Activated naive CD4-positive, alpha-beta T cell treated with anti-CD3 and anti-CD28 coated beads, Interleukin-2, amount 50 U/mL, for 72 hours (primary cell): ENCODE results near the gene MACROD2. TPM values are rescaled to one million over a fixed set of nuclear protein-coding genes. Genes with fewer than 3 reads are reported as not detected.

Experiments used
- ATAC-seq, 2 donors: fragments of 150-1000 bp; cut with Tn5 transposase; 2 replicates each; pipeline ENCODE4 v1.10.0; 2021; ENCODE audit warnings: mild to moderate bottlenecking in 2 of 2, moderate library complexity in 2 of 2
- DNase-seq, 2 donors: peaks; one replicate each; pipeline ENCODE4 v3.0.0; 2021 to 2022; ENCODE audit warnings: low spot score in 2 of 2
- H3K27ac Mint-ChIP-seq, 2 donors: one replicate each; pipeline ENCODE4 v1.8.0; 2022; ENCODE audit warnings: mild to moderate bottlenecking in 2 of 2, mixed read lengths in 2 of 2
- H3K36me3 Mint-ChIP-seq, 2 donors: one replicate each; pipeline ENCODE4 v1.8.0; 2022; ENCODE audit warnings: mixed read lengths in 2 of 2
- H3K9me3 Mint-ChIP-seq, 2 donors: one replicate each; pipeline ENCODE4 v1.8.0; 2022; ENCODE audit warnings: mixed read lengths in 2 of 2
- total RNA-seq, 2 donors: library from RNA; stranded (reverse); gene quantifications; one replicate each; pipeline ENCODE4 v1.2.3, GENCODE V29; 2022

MACROD2 gene
- total RNA-seq, 2 donors from 2014 or later, result not detected

GRCh38 chr20:15742627-15743026, 1747.3 kb downstream of the MACROD2 start:
- no peak overlapping the region for H3K27ac Mint-ChIP-seq

GRCh38 chr20:15756002-15756753, 1760.9 kb downstream of the MACROD2 start:
- no peak overlapping the region for H3K27ac Mint-ChIP-seq
- peaks cover 5 to 19% of the 10 kb centered on the region in 2 donors for H3K9me3 Mint-ChIP-seq
- no peak for DNase-seq
- no peaks in the 10 kb centered on the region for H3K36me3 Mint-ChIP-seq
- ATAC-seq, result no peak

More at GRCh38 chr20:15742627-15743026, 1747.3 kb downstream of the MACROD2 start:
- ATAC-seq, result no peak
- no peaks in the 10 kb centered on the region for H3K36me3 Mint-ChIP-seq
- H3K9me3 Mint-ChIP-seq, result peaks cover 5 to 8% of the 10 kb centered on the region in 2 donors
- no peak for DNase-seq

- DNase-seq (no peak), ATAC-seq (no peak)
- no peak overlapping the region for H3K27ac Mint-ChIP-seq
- no peaks in the 10 kb centered on the region for H3K36me3 Mint-ChIP-seq
- peaks cover 5 to 19% of the 10 kb centered on the region in 2 donors for H3K9me3 Mint-ChIP-seq
These were observed 1761.4 kb downstream of the MACROD2 start for GRCh38 chr20:15756754-15757115.

GRCh38 chr20:15759594-15759993, 1764.3 kb downstream of the MACROD2 start:
- H3K36me3 Mint-ChIP-seq, result no peaks in the 10 kb centered on the region
- ATAC-seq, result no peak
- DNase-seq, result no peak
- no peak overlapping the region for H3K27ac Mint-ChIP-seq
- peaks cover 7 to 20% of the 10 kb centered on the region in 2 donors for H3K9me3 Mint-ChIP-seq

GRCh38 chr20:15760001-15760621, 1764.8 kb downstream of the MACROD2 start:
- H3K36me3 Mint-ChIP-seq, result no peaks in the 10 kb centered on the region
- no peak overlapping the region for H3K27ac Mint-ChIP-seq
- H3K9me3 Mint-ChIP-seq, result peaks cover 12 to 24% of the 10 kb centered on the region in 2 donors
- DNase-seq (no peak), ATAC-seq (no peak)

- no peak overlapping the region for H3K27ac Mint-ChIP-seq
- ATAC-seq (no peak), DNase-seq (no peak)
- H3K9me3 Mint-ChIP-seq, result peaks cover 9 to 10% of the 10 kb centered on the region in 2 donors
- H3K36me3 Mint-ChIP-seq, result no peaks in the 10 kb centered on the region
These were observed 1768.0 kb downstream of the MACROD2 start for GRCh38 chr20:15763366-15763765.

- no peak for DNase-seq
- no peak for ATAC-seq
- Mint-ChIP-seq H3K36me3 (no peaks in the 10 kb centered on the region), H3K27ac (no peak overlapping the region), H3K9me3 (peaks cover 9 to 10% of the 10 kb centered on the region in 2 donors)
These were observed 1772.3 kb downstream of the MACROD2 start for GRCh38 chr20:15767586-15767985.

GRCh38 chr20:15767999-15768741, 1772.9 kb downstream of the MACROD2 start:
- H3K36me3 Mint-ChIP-seq, result no peaks in the 10 kb centered on the region
- ATAC-seq (no peak), DNase-seq (no peak)
- peaks cover 9 to 10% of the 10 kb centered on the region in 2 donors for H3K9me3 Mint-ChIP-seq
- no peak overlapping the region for H3K27ac Mint-ChIP-seq

GRCh38 chr20:15772826-15773225, 1777.5 kb downstream of the MACROD2 start:
- ATAC-seq (no peak), DNase-seq (no peak)
- H3K27ac Mint-ChIP-seq, result no peak overlapping the region
- no peaks in the 10 kb centered on the region for H3K9me3 Mint-ChIP-seq
- H3K36me3 Mint-ChIP-seq, result no peaks in the 10 kb centered on the region

- H3K27ac Mint-ChIP-seq, result no peak overlapping the region
- H3K9me3 Mint-ChIP-seq, result peaks cover 4 to 8% of the 10 kb centered on the region in 2 donors
- ATAC-seq (no peak), DNase-seq (no peak)
- no peaks in the 10 kb centered on the region for H3K36me3 Mint-ChIP-seq
These were observed 1779.6 kb downstream of the MACROD2 start for GRCh38 chr20:15774926-15775325.

GRCh38 chr20:15776770-15777466, 1781.6 kb downstream of the MACROD2 start:
- Mint-ChIP-seq H3K9me3 (peaks cover 12 to 18% of the 10 kb centered on the region in 2 donors), H3K27ac (no peak overlapping the region), H3K36me3 (no peaks in the 10 kb centered on the region)
- ATAC-seq (no peak), DNase-seq (no peak)

GRCh38 chr20:15784020-15784419, 1788.7 kb downstream of the MACROD2 start:
- no peaks in the 10 kb centered on the region for H3K36me3 Mint-ChIP-seq

GRCh38 chr20:15789079-15789478, 1793.8 kb downstream of the MACROD2 start:
- ATAC-seq, result no peak
- Mint-ChIP-seq H3K36me3 (no peaks in the 10 kb centered on the region), H3K9me3 (peaks cover 0 to 5% of the 10 kb centered on the region in 2 donors), H3K27ac (no peak overlapping the region)
- no peak for DNase-seq

More at GRCh38 chr20:15784020-15784419, 1788.7 kb downstream of the MACROD2 start:
- ATAC-seq (no peak), DNase-seq (no peak)
- peaks cover 8 to 19% of the 10 kb centered on the region in 2 donors for H3K9me3 Mint-ChIP-seq
- no peak overlapping the region for H3K27ac Mint-ChIP-seq

GRCh38 chr20:15792855-15793254, 1797.5 kb downstream of the MACROD2 start:
- ATAC-seq (no peak), DNase-seq (no peak)
- Mint-ChIP-seq H3K36me3 (no peaks in the 10 kb centered on the region), H3K9me3 (no peaks in the 10 kb centered on the region), H3K27ac (no peak overlapping the region)

- no peak for ATAC-seq
- Mint-ChIP-seq H3K9me3 (no peaks in the 10 kb centered on the region), H3K36me3 (no peaks in the 10 kb centered on the region), H3K27ac (no peak overlapping the region)
- DNase-seq, result no peak
These were observed 1799.1 kb downstream of the MACROD2 start for GRCh38 chr20:15794409-15794808.

GRCh38 chr20:15795305-15796019, 1800.1 kb downstream of the MACROD2 start:
- no peak for DNase-seq
- ATAC-seq, result no peak
- Mint-ChIP-seq H3K36me3 (no peaks in the 10 kb centered on the region), H3K9me3 (peaks cover 0 to 4% of the 10 kb centered on the region in 2 donors), H3K27ac (no peak overlapping the region)
